IMR-90 (cell line): ENCODE measurements around the gene HMGB3.

Source experiments
- CEBPB ChIP-seq: IDR thresholded peaks from 2 replicates; pipeline ENCODE4 v1.6.1; 2012; ENCODE audit warnings: low read depth, low read length, improper control_type of control experiment
- CHD1 ChIP-seq: IDR thresholded peaks from 2 replicates; pipeline ENCODE4 v1.6.1; 2012; ENCODE audit warnings: low read depth, low read length, improper control_type of control experiment
- FOS ChIP-seq: fragments of 150-350 bp; IDR thresholded peaks from 2 replicates; pipeline ENCODE4 v1.6.1; 2016; ENCODE audit warnings: low read depth, low read length
- MAFK ChIP-seq: IDR thresholded peaks from 2 replicates; pipeline ENCODE4 v1.6.1; 2012; ENCODE audit warnings: low read depth, low read length, improper control_type of control experiment
- NFE2L2 ChIP-seq: fragments of 150-350 bp; IDR thresholded peaks from 2 replicates; pipeline ENCODE4 v1.6.1; 2016; ENCODE audit warnings: low read depth, mild to moderate bottlenecking, low read length
- POLR2A ChIP-seq: IDR thresholded peaks from 2 replicates; pipeline ENCODE4 v1.6.1; 2012; ENCODE audit warnings: mild to moderate bottlenecking, low read depth, low read length
- RAD21 ChIP-seq: IDR thresholded peaks from 2 replicates; pipeline ENCODE4 v1.6.1; 2012; ENCODE audit warnings: low read length, improper control_type of control experiment
- RFX5 ChIP-seq: IDR thresholded peaks from 2 replicates; pipeline ENCODE4 v1.8.0; 2012; ENCODE audit warnings: low read depth, mild to moderate bottlenecking, low read length, moderate library complexity
- TF ChIP-seq, protein P1 (sequence below): conservative IDR thresholded peaks from 2 replicates; pipeline ENCODE4 v1.5.1; 2012; ENCODE audit warnings: mild to moderate bottlenecking, low read depth, low read length, improper control_type of control experiment
- TF ChIP-seq, protein P2 (sequence below): fragments of 150-350 bp; IDR thresholded peaks from 2 replicates; pipeline ENCODE4 v1.6.1; 2016; ENCODE audit warnings: low read depth, mild to moderate bottlenecking, low read length, moderate library complexity, borderline replicate concordance

DNA sequence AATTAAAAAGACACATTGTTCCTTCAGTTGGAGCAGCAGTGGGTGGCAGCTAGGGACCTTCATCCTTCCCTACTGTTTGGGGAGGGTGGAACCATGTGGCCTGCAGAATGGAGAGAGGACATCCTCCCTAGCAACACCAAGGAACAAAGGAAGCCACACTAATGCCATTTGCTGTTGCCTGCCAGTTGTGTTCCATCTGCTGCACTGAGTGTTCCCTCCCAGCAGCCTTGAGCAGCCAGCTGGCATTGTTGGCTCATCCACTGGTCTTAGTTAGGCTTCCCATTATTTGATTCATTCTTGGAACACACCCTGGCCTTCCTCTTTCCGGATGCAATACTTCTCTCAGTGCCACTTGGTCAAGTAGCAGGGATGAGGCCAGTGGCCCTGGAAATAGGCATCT, 25.0 kb upstream of the HMGB3 start:
- TF ChIP-seq NFE2L2 = no peak
- no peak for TF ChIP-seq POLR2A
- TF ChIP-seq, protein P1, sequence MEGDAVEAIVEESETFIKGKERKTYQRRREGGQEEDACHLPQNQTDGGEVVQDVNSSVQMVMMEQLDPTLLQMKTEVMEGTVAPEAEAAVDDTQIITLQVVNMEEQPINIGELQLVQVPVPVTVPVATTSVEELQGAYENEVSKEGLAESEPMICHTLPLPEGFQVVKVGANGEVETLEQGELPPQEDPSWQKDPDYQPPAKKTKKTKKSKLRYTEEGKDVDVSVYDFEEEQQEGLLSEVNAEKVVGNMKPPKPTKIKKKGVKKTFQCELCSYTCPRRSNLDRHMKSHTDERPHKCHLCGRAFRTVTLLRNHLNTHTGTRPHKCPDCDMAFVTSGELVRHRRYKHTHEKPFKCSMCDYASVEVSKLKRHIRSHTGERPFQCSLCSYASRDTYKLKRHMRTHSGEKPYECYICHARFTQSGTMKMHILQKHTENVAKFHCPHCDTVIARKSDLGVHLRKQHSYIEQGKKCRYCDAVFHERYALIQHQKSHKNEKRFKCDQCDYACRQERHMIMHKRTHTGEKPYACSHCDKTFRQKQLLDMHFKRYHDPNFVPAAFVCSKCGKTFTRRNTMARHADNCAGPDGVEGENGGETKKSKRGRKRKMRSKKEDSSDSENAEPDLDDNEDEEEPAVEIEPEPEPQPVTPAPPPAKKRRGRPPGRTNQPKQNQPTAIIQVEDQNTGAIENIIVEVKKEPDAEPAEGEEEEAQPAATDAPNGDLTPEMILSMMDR = no peak
- no peak for TF ChIP-seq RFX5
- TF ChIP-seq FOS = no peak
- TF ChIP-seq CEBPB = no peak
- no peak for TF ChIP-seq RAD21
- no peak for TF ChIP-seq MAFK
- no peak for TF ChIP-seq CHD1
- TF ChIP-seq, protein P2, sequence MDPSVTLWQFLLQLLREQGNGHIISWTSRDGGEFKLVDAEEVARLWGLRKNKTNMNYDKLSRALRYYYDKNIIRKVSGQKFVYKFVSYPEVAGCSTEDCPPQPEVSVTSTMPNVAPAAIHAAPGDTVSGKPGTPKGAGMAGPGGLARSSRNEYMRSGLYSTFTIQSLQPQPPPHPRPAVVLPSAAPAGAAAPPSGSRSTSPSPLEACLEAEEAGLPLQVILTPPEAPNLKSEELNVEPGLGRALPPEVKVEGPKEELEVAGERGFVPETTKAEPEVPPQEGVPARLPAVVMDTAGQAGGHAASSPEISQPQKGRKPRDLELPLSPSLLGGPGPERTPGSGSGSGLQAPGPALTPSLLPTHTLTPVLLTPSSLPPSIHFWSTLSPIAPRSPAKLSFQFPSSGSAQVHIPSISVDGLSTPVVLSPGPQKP = no peak
